Left lobe of liver (tissue), 2 donors: ENCODE measurements around the gene RNLS. TPM values are rescaled to one million over a fixed set of nuclear protein-coding genes. Genes with fewer than 3 reads are reported as not detected.

Experiments used
- ATAC-seq: fragments of 200-7000 bp; cut with Tn5 transposase; one replicate; pipeline ENCODE4 v1.9.1; 2020; ENCODE audit warnings: mild to moderate bottlenecking, moderate library complexity
- DNase-seq: peaks from one replicate; pipeline ENCODE4 v3.0.0-alpha.2; 2020; ENCODE audit warnings: low spot score
- total RNA-seq: library from RNA; stranded (reverse); gene quantifications from one replicate; pipeline ENCODE4 v1.2.1, GENCODE V29; 2021
- donor health status: DM: no; HTN: no; CAD: no; lungs with moderate emphysema.
- donor health status: DM: no; HTN: yes; CAD: no.

Gene RNLS
- total RNA-seq, 1 donor from 2014 or later, result 10.1 TPM

DNA sequence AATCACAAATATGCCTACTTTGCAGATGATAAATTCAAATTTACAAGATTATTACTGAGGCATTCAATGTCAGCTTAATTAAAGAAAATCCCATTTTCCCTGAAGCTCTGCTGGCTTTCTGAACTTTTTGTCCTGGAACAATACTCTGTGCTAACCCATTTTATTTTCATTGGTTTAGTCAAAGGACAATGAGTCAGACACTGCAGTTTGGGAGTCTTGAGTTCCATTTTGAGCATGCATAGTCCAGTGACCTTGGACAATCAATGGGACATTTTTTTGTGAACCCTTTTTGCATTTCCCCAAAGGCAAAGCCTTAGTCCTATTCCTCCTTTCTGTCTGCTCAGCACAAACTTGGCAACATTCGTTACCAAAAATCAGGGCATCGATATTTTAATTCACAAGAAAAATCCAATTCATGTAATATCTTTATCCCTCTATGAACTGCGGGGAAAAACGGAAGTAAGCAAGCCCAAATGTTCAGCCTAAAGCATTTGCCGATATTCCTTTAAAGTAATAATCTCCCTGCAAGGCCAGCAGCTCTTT lies 339.8 kb downstream of the RNLS start:
- DNase-seq (no peak), ATAC-seq (peak; percentile 4)

DNA sequence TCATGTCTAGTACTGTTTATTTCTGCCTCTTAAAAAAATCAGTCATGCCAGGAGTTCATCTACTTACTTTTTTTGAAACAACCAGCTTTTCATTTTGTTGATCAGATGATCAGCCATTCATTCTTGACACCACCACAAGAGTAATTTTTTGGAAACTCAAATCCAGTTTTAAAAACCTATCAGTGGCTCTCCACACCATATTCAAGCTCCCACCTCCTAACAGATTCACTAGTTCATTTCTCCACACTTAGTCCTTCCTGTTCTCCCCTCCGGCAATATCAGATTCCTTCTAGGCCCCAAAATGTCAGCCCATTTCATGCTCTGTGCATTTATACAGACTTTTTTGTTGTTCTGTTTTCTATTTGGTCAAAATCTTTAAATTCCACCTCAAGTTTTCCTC lies 341.6 kb downstream of the RNLS start:
- no peak for DNase-seq
- ATAC-seq, result no peak

DNA sequence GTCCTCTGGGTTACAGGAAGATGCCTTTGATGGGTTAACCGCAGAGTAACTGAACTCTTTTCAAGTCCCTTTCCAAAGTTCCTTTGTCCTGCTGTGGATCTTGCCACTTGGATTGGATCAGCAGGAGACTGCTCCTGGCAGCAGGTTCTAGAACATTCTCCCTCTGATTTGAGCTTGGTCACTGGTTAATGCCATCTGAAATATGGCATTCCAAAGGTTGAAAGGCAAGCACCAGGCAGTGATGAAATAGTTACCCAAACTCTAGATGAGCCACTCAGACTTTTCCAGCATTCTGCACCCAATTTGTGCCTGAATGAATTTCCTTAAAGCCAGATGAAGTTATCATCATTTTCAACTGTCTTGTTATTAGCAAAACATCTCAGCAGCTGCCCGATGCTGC lies 343.9 kb downstream of the RNLS start:
- DNase-seq (no peak), ATAC-seq (peak; percentile 30)

DNA sequence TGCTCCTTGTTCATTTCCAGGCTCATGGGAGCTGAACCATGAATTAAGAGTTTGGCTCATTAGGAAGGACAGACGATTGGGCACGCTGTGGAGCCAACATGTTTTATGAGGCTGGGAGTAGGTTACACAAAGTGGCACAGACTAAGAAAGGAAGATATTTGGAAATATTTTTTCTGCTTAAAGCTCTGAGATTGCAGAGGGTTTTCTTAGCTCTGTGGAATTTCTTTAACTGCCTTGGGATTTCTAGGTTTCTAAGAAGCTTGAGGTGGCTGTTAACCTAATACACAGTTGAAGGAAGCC lies 344.6 kb downstream of the RNLS start:
- DNase-seq (no peak), ATAC-seq (no peak)

DNA sequence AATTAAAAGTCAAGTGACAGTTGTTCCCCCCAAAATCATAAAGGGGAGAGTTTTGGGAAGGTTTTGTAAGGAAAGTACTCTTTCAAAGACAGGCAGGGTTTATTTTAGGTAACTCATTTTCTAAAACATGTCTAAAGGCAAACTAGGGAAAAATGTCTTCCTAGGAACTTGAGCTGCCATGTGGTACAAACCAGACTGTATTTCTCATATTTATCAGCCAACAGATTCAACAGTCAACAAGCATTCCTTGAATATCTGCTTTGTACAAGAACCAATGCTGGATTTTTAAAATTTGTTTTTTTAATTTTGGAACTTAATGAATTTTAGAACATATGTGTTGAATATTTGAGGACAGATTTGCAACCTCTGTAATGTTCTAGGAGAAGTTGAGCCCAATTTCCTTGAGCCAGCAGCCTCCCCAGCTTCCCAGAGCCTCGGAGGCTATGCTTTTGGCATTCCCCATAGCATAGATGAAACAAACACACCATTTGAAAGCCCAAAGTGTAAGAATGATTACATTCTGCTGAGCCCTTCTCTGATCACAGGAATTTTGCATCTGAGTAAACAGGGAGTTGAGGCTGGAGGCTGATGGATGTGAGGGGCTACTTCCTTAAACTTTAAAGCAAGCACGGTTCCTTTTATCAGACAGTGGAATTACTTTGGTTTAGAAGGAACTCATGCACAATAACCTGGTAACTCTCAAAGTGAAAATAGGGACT lies 345.1 kb downstream of the RNLS start:
- ATAC-seq, result no peak
- no peak for DNase-seq

DNA sequence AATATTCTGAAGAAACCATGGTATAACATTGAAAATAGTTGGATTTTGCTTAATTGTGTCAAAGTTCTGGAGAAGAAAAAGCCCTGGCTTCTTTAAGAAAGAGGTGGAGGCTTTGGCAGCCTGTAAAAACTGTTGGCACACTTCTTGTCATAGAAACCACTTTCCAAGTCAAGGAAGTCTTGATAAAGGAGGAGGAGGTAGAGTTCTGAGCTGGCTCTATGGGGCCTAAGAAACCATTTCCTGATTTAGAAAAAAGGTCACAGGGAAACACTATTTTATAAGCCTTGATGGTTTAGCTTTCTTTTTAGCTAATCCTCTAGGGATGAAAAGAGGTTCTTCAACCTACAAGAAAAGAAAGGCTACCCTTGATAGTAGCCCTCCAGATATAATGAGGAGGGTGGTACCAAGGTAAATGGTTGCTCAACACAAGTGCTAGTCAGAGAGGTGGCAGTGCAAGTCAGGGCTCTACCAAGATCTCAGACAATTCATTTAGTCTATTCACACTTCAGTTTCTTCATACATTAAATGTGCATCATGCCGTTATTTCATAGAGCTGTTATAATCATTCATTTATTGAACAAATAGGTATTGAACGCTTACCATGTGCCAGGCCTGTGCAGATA lies 346.9 kb downstream of the RNLS start:
- DNase-seq (no peak), ATAC-seq (no peak)

DNA sequence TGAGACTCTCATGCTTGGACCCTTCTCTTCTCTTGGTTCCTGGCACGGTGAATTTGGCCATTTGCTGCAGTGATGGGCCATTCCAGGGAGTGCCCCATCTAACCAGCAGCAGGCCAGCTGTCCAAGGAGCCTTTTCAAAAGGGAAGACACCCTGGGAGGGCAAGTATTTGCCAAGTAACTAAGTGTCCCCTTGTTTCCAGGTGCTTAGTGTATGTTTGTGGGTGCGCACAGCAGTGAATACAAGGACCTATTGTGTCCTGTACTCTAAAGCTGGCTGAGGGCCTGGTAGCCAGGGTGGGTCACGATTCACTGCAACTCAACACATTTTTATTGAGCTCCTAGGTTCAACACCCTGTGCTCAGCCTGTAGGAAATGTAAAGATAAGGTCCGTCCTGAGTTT lies 348.8 kb downstream of the RNLS start:
- ATAC-seq (no peak), DNase-seq (no peak)

DNA sequence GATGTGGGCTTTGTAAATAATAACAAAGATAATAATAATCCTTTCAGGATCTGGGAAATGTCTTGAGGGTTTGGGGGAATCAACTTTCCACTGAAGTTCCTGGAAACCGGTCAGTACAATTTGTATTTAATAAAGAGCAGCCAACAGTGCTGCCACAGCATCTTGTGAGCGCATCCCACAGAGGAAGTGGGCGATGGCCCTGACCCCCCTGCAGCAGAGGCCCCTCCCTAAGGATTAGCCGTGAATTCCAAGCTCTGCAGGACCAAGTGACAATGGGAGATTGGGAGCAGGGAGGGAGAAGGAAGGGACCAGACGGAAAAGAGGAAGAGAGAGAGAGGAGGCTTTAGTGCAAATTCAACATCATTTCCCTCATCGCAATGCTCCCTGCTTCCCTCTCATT lies 349.2 kb downstream of the RNLS start:
- no peak for DNase-seq
- ATAC-seq, result no peak

DNA sequence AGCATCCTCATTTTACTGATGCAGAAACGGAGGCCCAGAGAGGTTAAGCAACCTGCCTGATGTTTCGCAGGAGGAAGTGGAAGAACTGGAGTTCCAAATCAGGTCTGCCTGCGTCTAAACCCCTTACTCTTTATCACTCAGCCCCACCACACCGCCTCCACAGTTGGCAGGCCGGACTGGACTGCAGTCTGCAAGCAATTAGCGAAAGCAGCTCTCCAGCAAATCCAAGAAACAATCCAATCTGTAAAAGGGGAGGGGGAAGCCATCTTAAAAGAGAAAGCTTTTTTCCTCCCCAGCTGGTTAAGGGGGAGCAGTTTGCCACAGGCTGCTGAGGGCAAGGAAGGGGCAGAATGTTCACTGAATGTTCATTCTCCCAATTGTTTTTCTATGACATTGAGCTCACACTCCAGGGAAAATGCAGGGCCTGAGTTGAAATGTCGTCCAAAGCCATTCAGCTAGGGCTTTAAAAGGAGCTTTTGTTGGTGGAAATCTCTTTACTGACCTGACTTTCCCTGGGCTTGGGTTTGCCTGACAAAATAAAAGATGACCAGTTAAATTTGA lies 350.1 kb downstream of the RNLS start:
- ATAC-seq (no peak), DNase-seq (no peak)

DNA sequence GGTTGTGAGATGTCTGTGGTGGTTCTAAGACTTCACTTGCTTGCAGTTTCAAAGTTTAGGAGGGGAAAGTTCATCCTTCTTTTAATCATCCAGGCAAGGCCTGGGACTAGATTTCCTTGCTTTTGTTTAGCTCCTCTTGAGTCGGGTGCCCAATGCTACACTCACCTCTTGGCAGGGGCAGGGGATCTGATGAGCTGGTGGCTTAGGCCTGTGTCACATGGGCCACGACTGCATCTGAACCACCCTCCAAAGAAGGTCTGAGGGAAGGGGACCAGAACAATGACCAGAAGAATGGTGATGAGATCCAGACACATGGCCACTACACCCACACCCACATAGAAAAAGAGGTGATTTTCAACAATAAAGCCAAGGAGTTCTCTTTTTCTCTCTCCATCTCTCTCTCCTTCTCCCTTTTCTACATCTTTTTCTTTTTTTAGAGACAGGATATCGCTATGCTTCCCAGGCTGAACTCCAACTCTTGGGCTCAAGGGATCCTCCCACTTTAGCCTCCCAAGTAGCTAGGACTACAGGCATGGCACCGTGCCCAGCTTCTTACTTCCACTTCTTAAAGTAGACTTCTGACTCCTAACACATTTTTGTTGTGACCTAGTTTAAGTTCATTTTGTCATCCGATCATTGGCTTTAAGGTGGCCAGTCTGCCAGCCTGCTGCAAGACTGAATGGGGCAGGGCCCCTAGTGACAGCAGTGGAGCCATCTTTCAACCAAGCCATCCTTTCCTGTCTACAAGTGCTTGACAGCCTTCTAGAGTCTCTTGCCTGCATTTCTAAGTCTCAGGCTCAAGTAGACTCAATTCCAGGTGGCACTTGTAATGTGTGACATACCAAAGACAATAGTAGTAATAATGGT lies 350.9 kb downstream of the RNLS start:
- DNase-seq, result no peak
- ATAC-seq, result no peak

DNA sequence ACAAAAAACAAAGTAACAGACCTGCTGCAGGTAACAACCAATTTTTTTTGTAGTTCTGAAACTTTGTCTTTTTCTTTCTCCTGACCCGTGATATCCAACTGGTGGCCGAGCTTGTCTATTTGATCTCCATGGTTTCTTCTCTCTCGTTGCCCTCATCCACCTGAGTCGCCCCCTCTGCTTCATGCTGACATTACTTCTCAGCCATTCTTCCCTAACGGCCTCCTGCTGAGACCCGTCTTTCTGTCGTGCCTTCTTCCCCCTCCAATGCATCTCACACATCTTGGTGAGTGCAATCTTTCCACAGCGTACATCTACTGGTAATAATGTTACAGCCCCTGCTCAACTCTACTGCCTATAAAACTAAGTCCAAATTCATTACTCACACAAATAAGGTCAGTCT lies 352.9 kb downstream of the RNLS start:
- no peak for DNase-seq
- ATAC-seq, result no peak

DNA sequence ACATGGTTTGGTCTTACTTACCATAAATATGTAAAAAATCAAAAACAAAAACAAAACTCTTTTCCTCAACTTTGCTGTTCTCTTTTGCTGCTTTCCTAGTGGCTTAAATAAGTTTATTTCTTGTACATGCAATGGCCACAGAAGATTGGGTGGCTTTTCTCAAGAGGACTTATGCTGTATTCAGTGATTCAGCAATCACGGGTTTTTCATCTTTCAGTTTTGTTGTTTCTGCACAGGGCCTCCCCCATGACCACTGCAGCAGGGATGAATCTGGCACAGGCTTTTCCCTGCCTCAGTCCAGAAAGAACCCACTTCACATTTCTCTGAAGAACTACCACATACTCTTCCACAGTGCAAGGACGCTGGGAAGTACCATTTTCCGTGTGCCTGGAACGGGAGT lies 355.0 kb downstream of the RNLS start:
- DNase-seq (no peak), ATAC-seq (no peak)

DNA sequence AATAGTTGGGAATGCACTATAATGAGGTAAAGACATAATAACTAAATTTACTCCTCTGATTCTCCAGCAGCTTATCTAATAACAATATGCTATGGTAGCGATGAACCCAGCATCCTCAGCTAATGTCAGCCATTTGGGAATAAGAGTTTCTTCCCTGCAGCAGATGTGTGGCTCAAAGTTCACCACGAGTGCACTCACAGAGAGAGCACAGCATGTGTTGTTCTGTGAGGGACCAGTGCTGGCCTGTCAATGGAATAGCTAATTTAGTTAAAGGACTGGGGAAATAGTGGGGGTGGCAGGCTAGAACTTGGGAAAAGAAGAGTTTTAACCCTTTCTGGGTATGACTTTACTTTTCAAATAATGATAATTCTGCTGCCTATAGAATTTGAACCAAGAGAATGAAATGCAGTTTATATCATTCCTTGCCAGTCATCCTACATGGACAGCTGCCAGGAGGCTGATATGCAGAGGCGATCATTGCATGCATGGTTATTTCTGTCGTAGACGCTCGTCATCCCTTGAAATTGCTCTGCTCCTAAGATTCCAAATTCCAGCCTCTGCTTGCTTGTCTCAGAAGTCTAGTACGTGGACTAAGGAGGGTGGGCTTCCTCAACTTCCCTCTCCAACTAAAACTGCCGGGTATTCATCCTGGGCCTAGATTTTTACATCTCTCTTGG lies 355.6 kb downstream of the RNLS start:
- DNase-seq (no peak), ATAC-seq (peak; percentile 78)

DNA sequence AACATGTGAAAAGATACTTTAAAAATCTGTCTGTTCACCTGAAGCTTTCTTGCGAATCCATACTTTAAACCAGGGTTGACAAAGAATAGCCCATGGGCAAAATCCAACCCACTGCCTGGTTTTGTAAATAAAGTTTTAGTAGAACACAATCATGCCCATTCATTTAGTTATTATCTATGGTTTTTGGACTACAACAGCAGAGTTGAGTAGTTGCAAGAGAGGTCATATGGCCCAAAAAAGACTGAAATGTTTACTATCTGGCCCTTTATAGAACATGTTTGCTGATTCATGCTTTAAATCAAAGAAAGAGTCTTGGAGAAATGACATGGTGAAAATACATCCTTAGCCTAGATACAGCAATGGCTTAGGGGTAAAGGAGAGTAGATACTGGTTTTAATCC lies 356.2 kb downstream of the RNLS start:
- no peak for DNase-seq

DNA sequence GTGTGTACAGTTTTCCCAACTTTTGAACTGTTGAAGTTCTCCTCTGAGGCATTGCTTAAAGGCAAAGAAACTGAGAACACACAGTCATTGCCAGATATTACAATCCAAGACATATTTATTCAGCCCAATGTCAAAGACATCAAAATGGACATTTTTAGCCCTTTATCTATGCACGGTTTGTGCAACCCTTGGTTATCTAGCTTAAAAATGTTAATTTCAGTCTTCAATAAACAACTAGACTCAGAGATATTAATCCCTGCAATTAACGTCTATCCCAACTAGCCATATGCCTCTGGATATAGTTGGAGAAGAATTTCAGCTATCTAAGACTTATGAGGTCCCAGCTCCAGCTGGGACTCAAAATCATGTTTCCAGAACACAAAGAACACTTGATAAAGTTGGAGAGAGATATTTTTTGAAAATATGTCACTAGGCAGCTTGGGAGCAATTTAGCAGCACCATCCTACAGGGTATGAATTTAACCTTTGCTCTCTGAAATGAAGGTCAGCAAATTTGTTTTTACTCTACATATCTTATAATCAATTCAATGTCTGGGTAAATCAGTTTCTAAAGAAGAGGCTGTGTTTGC lies 357.0 kb downstream of the RNLS start:
- ATAC-seq (peak; percentile 55), DNase-seq (no peak)

More for the DNA sequence above, 356.2 kb downstream of the RNLS start:
- ATAC-seq, result no peak

Other genes starting within 250 kb of the RNLS start
- gene LIPJ, start 3.4 kb upstream of the RNLS start, total RNA-seq, result 0.08 TPM
- gene LIPF, start 81.1 kb upstream of the RNLS start, total RNA-seq, result not detected
- gene LIPK, start 122.9 kb upstream of the RNLS start, total RNA-seq, result not detected
- gene LIPN, start 176.7 kb upstream of the RNLS start, total RNA-seq, result not detected
- not detected for gene LIPM, start 219.4 kb upstream of the RNLS start, total RNA-seq